HCT116 (cell line): ENCODE results near the gene CRYBG3. TPM values are rescaled to one million over a fixed set of nuclear protein-coding genes. Genes with fewer than 3 reads are reported as not detected.

Source experiments
- ATAC-seq: fragments of 200-7000 bp; cut with Tn5 transposase; 2 replicates; pipeline ENCODE4 v1.9.1; 2020; ENCODE audit warnings: mild to moderate bottlenecking, moderate library complexity
- BruUV-seq: library from RNA; stranded (reverse); fragments of 400-500 nt; replicated peaks from 2 replicates; lab custom pipeline; 2021; lab: Mats Ljungman, UMichigan
- CTCF ChIA-PET: fragments of 300-600 bp; sonication (Branson Sonifier 250); formaldehyde crosslinking; loops from one replicate; lab custom pipeline; 2021; ENCODE audit warnings: antibody characterized with exemption; lab: Charles Lee
- POLR2A ChIA-PET: fragments of 300-600, 350-600 bp; sonication (Branson Sonifier 250); formaldehyde crosslinking; loops from one replicate; lab custom pipeline; 2021; ENCODE audit warnings: antibody characterized with exemption; lab: Charles Lee
- RAD21 ChIA-PET, 2 experiments: fragments of 300-600 bp; sonication (Branson Sonifier 250); formaldehyde crosslinking; loops; one replicate each; lab custom pipeline; 2023; ENCODE audit warnings: low total read pairs in 2 of 2; ENCODE audit not compliant: uncharacterized antibody in 2 of 2, unreplicated experiment in 2 of 2, low non-redundant PET in 1 of 2; lab: Charles Lee
- DNase-seq: peaks from one replicate; pipeline ENCODE4 v3.0.0-alpha.2; 2010; ENCODE audit warnings: low read depth, low spot score
- H2AFZ ChIP-seq: fragments of 200-600 bp; shearing (Covaris generic), sonication (generic); 2 replicates; pipeline ENCODE4 v1.6.1; 2017; ENCODE audit warnings: low read depth, mixed run types, mixed read lengths, antibody characterized with exemption, low read length; ENCODE audit not compliant: poor library complexity, severe bottlenecking
- H3K27ac ChIP-seq: 2 replicates; pipeline ENCODE4 v1.5.1; 2012; ENCODE audit warnings: low read depth, low read length
- H3K27me3 ChIP-seq: fragments of 200-600 bp; sonication (generic); 2 replicates; pipeline ENCODE4 v1.6.1; 2016; ENCODE audit warnings: mixed run types, low read length, mixed read lengths; ENCODE audit not compliant: insufficient read depth
- H3K36me3 ChIP-seq, 2 experiments: fragments of 200-500 bp in 1 of 2; fragments of 200-600 bp in 1 of 2; sonication (Bioruptor generic) in 1 of 2; sonication (generic) in 1 of 2; 2 replicates each; pipeline versions ENCODE4 v1.5.1 to v1.6.1; 2014 to 2016; ENCODE audit warnings: low read length in 2 of 2, inconsistent platforms in 1 of 2, mixed read lengths in 1 of 2, mixed run types in 1 of 2; ENCODE audit not compliant: insufficient read depth in 2 of 2, control insufficient read depth in 1 of 2
- H3K4me1 ChIP-seq, 2 experiments: fragments of 200-600 bp in 1 of 2; sonication (generic) in 1 of 2; 2 replicates each; pipeline versions ENCODE4 v1.5.1 to v1.6.1; 2012 to 2017; ENCODE audit warnings: low read length in 2 of 2, inconsistent platforms in 1 of 2, mild to moderate bottlenecking in 1 of 2, mixed read lengths in 1 of 2, mixed run types in 1 of 2, moderate library complexity in 1 of 2; ENCODE audit not compliant: insufficient read depth in 2 of 2, control insufficient read depth in 1 of 2
- H3K4me2 ChIP-seq: fragments of 200-600 bp; sonication (generic); 2 replicates; pipeline ENCODE4 v1.6.1; 2017; ENCODE audit warnings: mixed run types, low read length, mixed read lengths
- H3K4me3 ChIP-seq, 2 experiments: fragments of 200-600 bp in 1 of 2; sonication (generic) in 1 of 2; replicated peaks in 1 of 2; 2 replicates each; pipeline ENCODE4 v1.5.1; 2011 to 2016; ENCODE audit warnings: low read length in 2 of 2, control low read depth in 1 of 2, low read depth in 1 of 2, mild to moderate bottlenecking in 1 of 2, mixed read lengths in 1 of 2, mixed run types in 1 of 2
- H3K79me2 ChIP-seq: fragments of 200-600 bp; sonication (generic); 2 replicates; pipeline ENCODE4 v1.6.1; 2017; ENCODE audit warnings: mild to moderate bottlenecking, mixed run types, low read length, moderate library complexity, mixed read lengths; ENCODE audit not compliant: insufficient read depth
- H3K9ac ChIP-seq: fragments of 200-600 bp; sonication (generic); 2 replicates; pipeline ENCODE4 v1.6.1; 2016; ENCODE audit warnings: low read length, mixed read lengths
- H3K9me2 ChIP-seq: fragments of 200-600 bp; sonication (generic), shearing (Covaris generic); 2 replicates; pipeline ENCODE4 v1.6.1; 2017; ENCODE audit warnings: mixed run types, mild to moderate bottlenecking, moderate library complexity; ENCODE audit not compliant: insufficient read depth
- H3K9me3 ChIP-seq, 2 experiments: fragments of 200-500 bp in 1 of 2; fragments of 200-600 bp in 1 of 2; sonication (Bioruptor generic) in 1 of 2; sonication (generic) in 1 of 2; 2 replicates each; pipeline ENCODE4 v1.6.1; 2014 to 2017; ENCODE audit warnings: low read length in 2 of 2, mixed read lengths in 2 of 2, inconsistent platforms in 1 of 2, low read depth in 1 of 2, mild to moderate bottlenecking in 1 of 2, mixed run types in 1 of 2, moderate library complexity in 1 of 2; ENCODE audit not compliant: control insufficient read depth in 1 of 2, insufficient read depth in 1 of 2
- H4K20me1 ChIP-seq: fragments of 200-600 bp; sonication (generic), shearing (Covaris generic); 2 replicates; pipeline ENCODE4 v1.6.1; 2017; ENCODE audit warnings: mixed run types, mild to moderate bottlenecking, moderate library complexity; ENCODE audit not compliant: insufficient read depth
- EGR1 ChIP-seq: IDR thresholded peaks from 2 replicates; pipeline ENCODE4 v1.6.1; 2012; ENCODE audit warnings: low read depth
- ELF1 ChIP-seq: IDR thresholded peaks from 2 replicates; pipeline ENCODE4 v1.6.1; 2012; ENCODE audit warnings: low read depth, borderline replicate concordance
- EZH2 ChIP-seq: fragments of 200-600 bp; sonication (generic); IDR thresholded peaks from 2 replicates; pipeline ENCODE4 v1.6.1; 2017; ENCODE audit warnings: antibody characterized with exemption, mixed run types
- POLR2A ChIP-seq: IDR thresholded peaks from 2 replicates; pipeline ENCODE4 v1.7.0; 2011; ENCODE audit warnings: borderline replicate concordance; ENCODE audit not compliant: insufficient read depth, insufficient read length; ENCODE audit errors: extremely low read depth
- RAD21 ChIP-seq: IDR thresholded peaks from 2 replicates; pipeline ENCODE4 v1.6.1; 2012; ENCODE audit warnings: low read depth, mild to moderate bottlenecking
- SIN3A ChIP-seq: IDR thresholded peaks from 2 replicates; pipeline ENCODE4 v1.6.1; 2012; ENCODE audit warnings: low read depth
- SP1 ChIP-seq: IDR thresholded peaks from 2 replicates; pipeline ENCODE4 v1.6.1; 2012; ENCODE audit warnings: low read depth
- SRF ChIP-seq: IDR thresholded peaks from 2 replicates; pipeline ENCODE4 v1.6.1; 2012; ENCODE audit warnings: low read depth
- ZFX ChIP-seq: fragments of 450-650 bp; IDR thresholded peaks from 2 replicates; pipeline ENCODE4 v1.6.1; 2017
- intact Hi-C: fragments of 100-400 bp; cut with micrococcal nuclease; formaldehyde crosslinking; loops from 2 replicates; pipeline ENCODE4 v1.10.0; 2022
- total RNA-seq: library from RNA; stranded (reverse); gene quantifications from one replicate; pipeline ENCODE4 v1.2.1, GENCODE V29; 2021; ENCODE audit not compliant: unreplicated experiment
- TF ChIP-seq, protein P1 (sequence below): IDR thresholded peaks from 2 replicates; pipeline ENCODE4 v1.6.1; 2012
- TF ChIP-seq, protein P2 (sequence below): IDR thresholded peaks from 2 replicates; pipeline ENCODE4 v1.6.1; 2011; ENCODE audit warnings: mild to moderate bottlenecking, low read length, moderate library complexity; ENCODE audit not compliant: insufficient replicate concordance; ENCODE audit errors: extremely low read depth

Gene CRYBG3
- total RNA-seq, 1 experiment from 2014 or later = 7.5 TPM

DNA sequence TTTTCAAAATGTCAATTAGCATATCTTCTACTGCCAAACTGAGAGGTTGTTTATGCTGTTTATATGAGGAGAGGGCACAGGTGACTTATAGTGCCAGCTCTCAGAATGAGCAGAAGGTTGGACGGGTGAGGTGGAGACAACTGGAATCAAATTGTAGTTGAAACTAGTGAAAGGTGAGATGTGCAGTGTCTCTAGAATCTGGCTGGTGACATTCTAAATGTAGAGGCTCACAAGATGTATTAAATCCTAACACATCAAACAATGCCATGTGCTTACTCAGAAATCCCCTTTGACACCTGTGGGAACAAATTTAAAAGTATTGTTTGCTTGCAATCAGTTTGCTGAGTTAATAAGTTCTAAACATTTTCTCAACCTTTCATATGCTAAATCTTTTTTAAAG, 40.8 kb downstream of the CRYBG3 start:
- Histone ChIP-seq H3K27me3 (no peaks in the 10 kb centered on the region), H2AFZ (no peak overlapping the region), H3K9me3 (no peaks in the 10 kb centered on the region), H3K36me3 (no peaks in the 10 kb centered on the region), H3K4me3 (no peak overlapping the region), H3K4me1 (no peaks in the 10 kb centered on the region), H3K9me2 (no peaks in the 10 kb centered on the region), H3K4me2 (no peak overlapping the region), H3K27ac (no peak overlapping the region), H3K9ac (no peak overlapping the region), H3K79me2 (peaks cover 5% of the 10 kb centered on the region; the same call in 1 of the 2 replicates), H4K20me1 (no peaks in the 10 kb centered on the region)
- no peak for TF ChIP-seq RAD21
- TF ChIP-seq SRF = no peak
- TF ChIP-seq EZH2 = no peak
- no peak for TF ChIP-seq SP1
- no peak for TF ChIP-seq ELF1
- no peak for TF ChIP-seq ZFX
- TF ChIP-seq POLR2A = no peak
- ChIA-PET POLR2A (no interaction called here), CTCF (no interaction called here), RAD21 (no interaction called here)
- ATAC-seq = no peak
- intact Hi-C loops = no loop called here
- no TSS peak for BruUV-seq
- no peak for DNase-seq

- RAD21 ChIA-PET = no interaction called here
- POLR2A ChIA-PET = no interaction called here
- H3K79me2 ChIP-seq = peaks cover under 1% of the 10 kb centered on the region; the same call in 1 of the 2 replicates
- no peaks in the 10 kb centered on the region for H3K27me3 ChIP-seq
- no peaks in the 10 kb centered on the region for H3K36me3 ChIP-seq
- H3K9me2 ChIP-seq = no peaks in the 10 kb centered on the region
- CTCF ChIA-PET = no interaction called here
- H3K4me3 ChIP-seq = no peak overlapping the region
- no TSS peak for BruUV-seq
- H3K9ac ChIP-seq = no peak overlapping the region
- H3K27ac ChIP-seq = no peak overlapping the region
- intact Hi-C loops = no loop called here
- no peaks in the 10 kb centered on the region for H3K4me1 ChIP-seq
- TF ChIP-seq SIN3A (no peak), SP1 (no peak), EGR1 (no peak), POLR2A (no peak)
- TF ChIP-seq, protein P1, sequence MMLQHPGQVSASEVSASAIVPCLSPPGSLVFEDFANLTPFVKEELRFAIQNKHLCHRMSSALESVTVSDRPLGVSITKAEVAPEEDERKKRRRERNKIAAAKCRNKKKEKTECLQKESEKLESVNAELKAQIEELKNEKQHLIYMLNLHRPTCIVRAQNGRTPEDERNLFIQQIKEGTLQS = no peak
- TF ChIP-seq, protein P2, sequence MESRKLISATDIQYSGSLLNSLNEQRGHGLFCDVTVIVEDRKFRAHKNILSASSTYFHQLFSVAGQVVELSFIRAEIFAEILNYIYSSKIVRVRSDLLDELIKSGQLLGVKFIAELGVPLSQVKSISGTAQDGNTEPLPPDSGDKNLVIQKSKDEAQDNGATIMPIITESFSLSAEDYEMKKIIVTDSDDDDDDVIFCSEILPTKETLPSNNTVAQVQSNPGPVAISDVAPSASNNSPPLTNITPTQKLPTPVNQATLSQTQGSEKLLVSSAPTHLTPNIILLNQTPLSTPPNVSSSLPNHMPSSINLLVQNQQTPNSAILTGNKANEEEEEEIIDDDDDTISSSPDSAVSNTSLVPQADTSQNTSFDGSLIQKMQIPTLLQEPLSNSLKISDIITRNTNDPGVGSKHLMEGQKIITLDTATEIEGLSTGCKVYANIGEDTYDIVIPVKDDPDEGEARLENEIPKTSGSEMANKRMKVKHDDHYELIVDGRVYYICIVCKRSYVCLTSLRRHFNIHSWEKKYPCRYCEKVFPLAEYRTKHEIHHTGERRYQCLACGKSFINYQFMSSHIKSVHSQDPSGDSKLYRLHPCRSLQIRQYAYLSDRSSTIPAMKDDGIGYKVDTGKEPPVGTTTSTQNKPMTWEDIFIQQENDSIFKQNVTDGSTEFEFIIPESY = no peak
- no peak for DNase-seq
- ATAC-seq = no peak
- no peak overlapping the region for H3K4me2 ChIP-seq
- H2AFZ ChIP-seq = no peak overlapping the region
- no peaks in the 10 kb centered on the region for H4K20me1 ChIP-seq
- no peaks in the 10 kb centered on the region for H3K9me3 ChIP-seq
Measured at GRCh38 chr3:97863031-97863430, 41.2 kb downstream of the CRYBG3 start.
